Measurements from ENCODE around the gene UNC13C. TPM values are rescaled to one million over a fixed set of nuclear protein-coding genes. Genes with fewer than 3 reads are reported as not detected.

UNC13C gene
- total and polyA plus RNA-seq, 2 donors (not counting 3 experiments of a cell fraction or from before 2014, with no cell fraction given) = not detected

GRCh38 chr15:54582863-54583643 is 604.8 kb downstream of the UNC13C start:
- no peak overlapping the region for H3K4me2 ChIP-seq (ENCODE audit: insufficient read depth, low read length)
- TF ChIP-seq FOS (IDR thresholded peaks at IDR 0.05; ENCODE audit: borderline replicate concordance, insufficient read depth, low read length) = no peak
- no peak for TF ChIP-seq MAX (IDR thresholded peaks at IDR 0.05; ENCODE audit: insufficient read depth, insufficient read length)
- TF ChIP-seq JUN (IDR thresholded peaks at IDR 0.05; ENCODE audit: borderline replicate concordance, insufficient read depth, insufficient read length, low read depth) = no peak
- TF ChIP-seq CTCF (IDR thresholded peaks at IDR 0.05; ENCODE audit: extremely low read depth in 1 of 2, insufficient read depth in 1 of 2, low read depth in 1 of 2, low read length in 2 of 2) = no peak
- no peak for TF ChIP-seq POLR2A (IDR thresholded peaks at IDR 0.05; ENCODE audit: low read depth, low read length)
- no peak for TF ChIP-seq POLR2AphosphoS5 (IDR thresholded peaks at IDR 0.05; ENCODE audit: insufficient read depth, low read depth, low read length)
- no peak for TF ChIP-seq EZH2 (IDR thresholded peaks at IDR 0.05; ENCODE audit: borderline replicate concordance, low read depth, low read length, severe bottlenecking)
- TF ChIP-seq GATA2 (IDR thresholded peaks at IDR 0.05; ENCODE audit: insufficient read depth, insufficient read length, low read depth, low read length) = no peak
- no peak for TF ChIP-seq MYC (IDR thresholded peaks at IDR 0.05; ENCODE audit: low read depth, low read length)
- H3K27ac ChIP-seq (ENCODE audit: insufficient read depth, low read depth, low read length) = no peak overlapping the region
- intact Hi-C loops (cut with micrococcal nuclease) = no loop called here
- no peak overlapping the region for H3K9ac ChIP-seq (replicated peaks; ENCODE audit: extremely low read depth, insufficient read depth, low read length)
- no TSS peak for BruUV-seq (replicated peaks)
- no peaks in the 10 kb centered on the region for H3K4me1 ChIP-seq (ENCODE audit: control insufficient read depth, extremely low read depth, insufficient read depth, low read length)
- no peaks in the 10 kb centered on the region for H3K27me3 ChIP-seq (ENCODE audit: control insufficient read depth in 2 of 2, insufficient read depth in 2 of 2, low read length in 2 of 2)
- no peak overlapping the region for H3K4me3 ChIP-seq (replicated peaks in 1 of 3; ENCODE audit: insufficient read depth in 1 of 3, low read depth in 1 of 3, low read length in 3 of 3)
- H3K9me1 ChIP-seq (replicated peaks; ENCODE audit: control insufficient read depth, extremely low read depth, insufficient read depth, low read length) = no peaks in the 10 kb centered on the region
- no peak overlapping the region for H2AFZ ChIP-seq (ENCODE audit: low read depth, low read length)
- no peak for DNase-seq (ENCODE audit: low read depth, low spot score)
- dilution Hi-C loops (cut with MboI; ENCODE audit: extremely low pct_ligation_motif_present, low sequenced_read_pairs) = no loop called here
- H3K79me2 ChIP-seq (ENCODE audit: control insufficient read depth, insufficient read depth, low read length) = no peaks in the 10 kb centered on the region
- CTCF ChIA-PET = no interaction called here
- H4K20me1 ChIP-seq (replicated peaks; ENCODE audit: control insufficient read depth, extremely low read depth, insufficient read depth, low read length) = no peaks in the 10 kb centered on the region
- H3K9me3 ChIP-seq (replicated peaks; ENCODE audit: control insufficient read depth, insufficient read depth, low read length) = no peaks in the 10 kb centered on the region
- H3K36me3 ChIP-seq (ENCODE audit: control insufficient read depth in 2 of 2, extremely low read depth in 1 of 2, insufficient read depth in 2 of 2, low read length in 2 of 2) = no peaks in the 10 kb centered on the region
- FAIRE-seq = no peak
- POLR2A ChIA-PET = no interaction called here

All from endothelial cell of umbilical vein (primary cell).